Kidney (tissue), 14 donors: ENCODE data around the gene FAR1. TPM values are rescaled to one million over a fixed set of nuclear protein-coding genes. Genes with fewer than 3 reads are reported as not detected.

ENCODE experiments used
- DNase-seq, 5 donors: peaks; one replicate each; pipeline ENCODE4 v3.0.0-alpha.2; 2013 to 2020
- FAIRE-seq: peaks from 2 replicates; lab custom pipeline; 2012; peaks lifted over from hg19 to GRCh38; lab: Jason Lieb, UNC
- H3K27ac ChIP-seq, 2 donors: one replicate each; pipeline ENCODE4 v1.7.0; 2013; ENCODE audit warnings: low read depth in 2 of 2, low read length in 2 of 2, inconsistent platforms in 1 of 2
- H3K27me3 ChIP-seq: one replicate; pipeline ENCODE4 v1.7.1; 2013; ENCODE audit warnings: low read length, inconsistent platforms; ENCODE audit not compliant: control insufficient read depth, insufficient read depth
- H3K36me3 ChIP-seq, 3 donors: one replicate each; pipeline versions ENCODE4 v1.7.0 to v1.7.1; 2013; ENCODE audit warnings: low read length in 3 of 3, control low read depth in 1 of 3, inconsistent platforms in 1 of 3; ENCODE audit not compliant: insufficient read depth in 3 of 3, control insufficient read depth in 2 of 3
- H3K4me1 ChIP-seq, 3 donors: one replicate each; pipeline versions ENCODE4 v1.7.0 to v1.7.1; 2013; ENCODE audit warnings: low read length in 3 of 3, inconsistent platforms in 1 of 3, low read depth in 1 of 3; ENCODE audit not compliant: control insufficient read depth in 2 of 3, insufficient read depth in 2 of 3
- H3K4me3 ChIP-seq, 3 donors: one replicate each; pipeline versions ENCODE4 v1.7.0 to v1.8.1; 2013; ENCODE audit warnings: low read length in 3 of 3, control low read depth in 1 of 3, inconsistent platforms in 1 of 3
- H3K9ac ChIP-seq, 3 donors: one replicate each; pipeline versions ENCODE4 v1.7.0 to v1.7.1; 2013; ENCODE audit warnings: low read length in 3 of 3, control low read depth in 1 of 3, inconsistent platforms in 1 of 3
- H3K9me3 ChIP-seq, 3 donors: one replicate each; pipeline versions ENCODE4 v1.7.0 to v1.7.1; 2013; ENCODE audit warnings: low read length in 3 of 3, control low read depth in 1 of 3, inconsistent platforms in 1 of 3; ENCODE audit not compliant: control insufficient read depth in 2 of 3, insufficient read depth in 1 of 3
- CTCF ChIP-seq: IDR thresholded peaks from 3 replicates; pipeline ENCODE4 v1.5.1; 2012; ENCODE audit warnings: mild to moderate bottlenecking, moderate library complexity, borderline replicate concordance; ENCODE audit not compliant: insufficient read depth; ENCODE audit errors: extremely low read depth
- intact Hi-C: fragments of 100-400 bp; cut with DNase I; formaldehyde crosslinking; loops from one replicate; pipeline ENCODE4 v1.11.1; 2022
- polyA plus RNA-seq: library from polyadenylated mRNA; stranded (reverse); fragments of 350-450 nt; fragmentation: Illumina TruSeq; extraction: RNeasy Lipid Tissue Mini Kit (QIAGEN cat#74804); gene quantifications from one replicate; pipeline ENCODE4 v1.2.3, GENCODE V29; 2014; ENCODE audit warnings: low read depth, low replicate concordance; ENCODE audit not compliant: insufficient read depth
- total RNA-seq: library from RNA; stranded (reverse); fragmentation: NEBNext Ultra II Directional; extraction: Animal tissue kit (Norgen Biotek cat#: 25700); gene quantifications from one replicate; pipeline ENCODE4 v1.2.1, GENCODE V29; 2021
- donor health status: control.
- donor health status: control.
- donor health status: control.
- donor health status: control.
- donor health status: control.
- donor health status: DM: yes; HTN: yes; CAD: no.
- donor health status: Normal renal cell carcinoma (clear cell type).

Gene FAR1
- total and polyA plus RNA-seq, 2 donors from 2014 or later, result 12.6 to 53.7 TPM

GRCh38 chr11:13667795-13668101 is 720 bp upstream of the FAR1 start:
- Histone ChIP-seq H3K27me3 (no peaks in the 10 kb centered on the region), H3K9me3 (no peaks in the 10 kb centered on the region), H3K4me1 (peaks cover 0 to 9% (median 3%) of the 10 kb centered on the region in 3 donors), H3K36me3 (no peaks in the 10 kb centered on the region), H3K9ac (peak overlapping the region in 2 of 3 donors; percentile 2 to 71), H3K4me3 (peak overlapping the region; percentile 51 to 86 (median 55)), H3K27ac (peak overlapping the region; percentile 57 to 64)
- no peak for TF ChIP-seq CTCF
- no peak for FAIRE-seq
- DNase-seq, result no peak
- intact Hi-C loops, result no loop called here

GRCh38 chr11:13668957-13669521 is 571 bp downstream of the FAR1 start:
- DNase-seq (peak; percentile 63 to 87 (median 65)), FAIRE-seq (no peak)
- intact Hi-C loops, result no loop called here
- peaks cover 0 to 9% (median 3%) of the 10 kb centered on the region in 3 donors for H3K4me1 ChIP-seq
- peak overlapping the region; percentile 76 to 86 (median 77) for H3K9ac ChIP-seq
- peak overlapping the region; percentile 81 to 86 (median 86) for H3K4me3 ChIP-seq
- no peak for TF ChIP-seq CTCF
- H3K27ac ChIP-seq, result peak overlapping the region; percentile 33 to 77
- no peaks in the 10 kb centered on the region for H3K36me3 ChIP-seq
- no peaks in the 10 kb centered on the region for H3K9me3 ChIP-seq
- H3K27me3 ChIP-seq, result no peaks in the 10 kb centered on the region

- TF ChIP-seq CTCF, result no peak
- no peak for DNase-seq
These were observed 1.3 kb downstream of the FAR1 start for GRCh38 chr11:13669544-13670488.

More at GRCh38 chr11:13669544-13670488, 1.3 kb downstream of the FAR1 start:
- H3K27me3 ChIP-seq, result no peaks in the 10 kb centered on the region
- H3K9ac ChIP-seq, result peak overlapping the region; percentile 76 to 86 (median 77)
- peaks cover 0 to 9% (median 3%) of the 10 kb centered on the region in 3 donors for H3K4me1 ChIP-seq
- H3K4me3 ChIP-seq, result peak overlapping the region; percentile 81 to 86 (median 86)
- peak overlapping the region; percentile 33 to 77 for H3K27ac ChIP-seq
- intact Hi-C loops, result no loop called here
- H3K36me3 ChIP-seq, result no peaks in the 10 kb centered on the region
- FAIRE-seq, result no peak
- H3K9me3 ChIP-seq, result no peaks in the 10 kb centered on the region
